RWPE2 (cell line): Measurements from ENCODE around the gene IGFLR1.
A peak's percentile ranks its signal among the peaks of the same experiment; 100 is the strongest.

Source experiments
- ATAC-seq: fragments of 200-7000 bp; cut with Tn5 transposase; 3 replicates; pipeline ENCODE4 v1.9.1; 2021; ENCODE audit warnings: low read depth
- DNase-seq: peaks from one replicate; pipeline ENCODE4 v3.0.0-alpha.2; 2020; ENCODE audit warnings: low spot score
- H3K27ac ChIP-seq: fragments of 450-650 bp; 2 replicates; pipeline ENCODE4 v1.5.1; 2017; ENCODE audit warnings: mild to moderate bottlenecking; ENCODE audit not compliant: poor library complexity, severe bottlenecking
- H3K27me3 ChIP-seq: fragments of 250-450 bp; sonication (Bioruptor Pico); 2 replicates; pipeline ENCODE4 v1.5.1; 2021; ENCODE audit warnings: mild to moderate bottlenecking, moderate library complexity; ENCODE audit not compliant: insufficient read depth, poor library complexity, severe bottlenecking
- H3K36me3 ChIP-seq: fragments of 250-450 bp; sonication (Bioruptor Pico); 2 replicates; pipeline ENCODE4 v1.5.1; 2020; ENCODE audit warnings: low read depth, mild to moderate bottlenecking, moderate library complexity
- H3K4me1 ChIP-seq: fragments of 250-450 bp; sonication (Bioruptor Pico); 2 replicates; pipeline ENCODE4 v1.5.1; 2021; ENCODE audit warnings: mild to moderate bottlenecking, moderate library complexity; ENCODE audit not compliant: insufficient read depth, poor library complexity, severe bottlenecking
- H3K4me3 ChIP-seq: fragments of 250-450 bp; sonication (Bioruptor Pico); 2 replicates; pipeline ENCODE4 v1.5.1; 2021; ENCODE audit warnings: mild to moderate bottlenecking, moderate library complexity; ENCODE audit not compliant: severe bottlenecking
- H3K9me3 ChIP-seq: fragments of 250-450 bp; sonication (Bioruptor Pico); 2 replicates; pipeline ENCODE4 v1.5.1; 2021; ENCODE audit warnings: mild to moderate bottlenecking, moderate library complexity; ENCODE audit not compliant: severe bottlenecking
- TF ChIP-seq, protein P1 (sequence below): fragments of 450-650 bp; IDR thresholded peaks from one replicate; pipeline ENCODE4 v1.5.1; 2017; ENCODE audit warnings: mild to moderate bottlenecking, moderate library complexity; ENCODE audit not compliant: poor library complexity, severe bottlenecking

IGFLR1 gene

DNA sequence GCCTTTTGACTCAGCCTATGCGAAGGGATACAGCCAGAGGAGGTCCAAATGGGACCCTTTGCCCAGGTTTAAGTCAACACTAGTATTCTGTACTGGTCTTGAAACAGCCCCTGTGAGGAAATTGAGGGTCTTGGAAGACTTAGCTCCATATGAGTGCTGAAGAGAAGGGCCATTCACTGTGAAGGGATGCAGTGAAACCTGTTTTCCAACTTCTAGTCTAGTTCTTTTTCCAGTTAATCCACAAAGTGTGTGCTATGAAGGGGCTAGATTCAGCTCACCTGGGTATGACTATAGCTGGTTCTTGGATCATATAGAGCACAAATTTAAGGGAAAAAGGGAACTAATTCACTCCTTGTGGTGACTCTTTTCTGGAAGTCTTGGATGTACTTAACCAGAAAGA is 33.9 kb downstream of the IGFLR1 start:
- ATAC-seq (no peak), DNase-seq (no peak)
- no peak overlapping the region for H3K4me3 ChIP-seq
- H3K27ac ChIP-seq: no peak overlapping the region
- TF ChIP-seq, protein P1, sequence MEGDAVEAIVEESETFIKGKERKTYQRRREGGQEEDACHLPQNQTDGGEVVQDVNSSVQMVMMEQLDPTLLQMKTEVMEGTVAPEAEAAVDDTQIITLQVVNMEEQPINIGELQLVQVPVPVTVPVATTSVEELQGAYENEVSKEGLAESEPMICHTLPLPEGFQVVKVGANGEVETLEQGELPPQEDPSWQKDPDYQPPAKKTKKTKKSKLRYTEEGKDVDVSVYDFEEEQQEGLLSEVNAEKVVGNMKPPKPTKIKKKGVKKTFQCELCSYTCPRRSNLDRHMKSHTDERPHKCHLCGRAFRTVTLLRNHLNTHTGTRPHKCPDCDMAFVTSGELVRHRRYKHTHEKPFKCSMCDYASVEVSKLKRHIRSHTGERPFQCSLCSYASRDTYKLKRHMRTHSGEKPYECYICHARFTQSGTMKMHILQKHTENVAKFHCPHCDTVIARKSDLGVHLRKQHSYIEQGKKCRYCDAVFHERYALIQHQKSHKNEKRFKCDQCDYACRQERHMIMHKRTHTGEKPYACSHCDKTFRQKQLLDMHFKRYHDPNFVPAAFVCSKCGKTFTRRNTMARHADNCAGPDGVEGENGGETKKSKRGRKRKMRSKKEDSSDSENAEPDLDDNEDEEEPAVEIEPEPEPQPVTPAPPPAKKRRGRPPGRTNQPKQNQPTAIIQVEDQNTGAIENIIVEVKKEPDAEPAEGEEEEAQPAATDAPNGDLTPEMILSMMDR: no peak
- no peaks in the 10 kb centered on the region for H3K4me1 ChIP-seq
- H3K9me3 ChIP-seq: no peaks in the 10 kb centered on the region
- H3K27me3 ChIP-seq: no peaks in the 10 kb centered on the region
- no peaks in the 10 kb centered on the region for H3K36me3 ChIP-seq

- Histone ChIP-seq H3K4me3 (no peak within 1 kb of the TSS), H3K27ac (no peak within 1 kb of the TSS), H3K4me1 (no peaks in the 10 kb centered on the region), H3K36me3 (no peaks in the 10 kb centered on the region), H3K9me3 (no peaks in the 10 kb centered on the region), H3K27me3 (no peaks in the 10 kb centered on the region)
- no peak for DNase-seq
- TF ChIP-seq, protein P1: no peak
- ATAC-seq: peak; percentile 26; the same call in 1 of the 3 replicates
Observed at GRCh38 chr19:35704218-35704617, 38.0 kb downstream of the IGFLR1 start, which contains the start of gene ZBTB32. Gene ZBTB32, plus strand, starts transcription at chr19:35704558. Its CDS starts 10,069 bp downstream, at chr19:35714627.

GRCh38 chr19:35703343-35703742 is 38.9 kb downstream of the IGFLR1 start:
- ATAC-seq (no peak), DNase-seq (no peak)
- Histone ChIP-seq H3K27ac (no peak overlapping the region), H3K4me3 (no peak overlapping the region), H3K36me3 (no peaks in the 10 kb centered on the region), H3K27me3 (no peaks in the 10 kb centered on the region), H3K9me3 (no peaks in the 10 kb centered on the region), H3K4me1 (no peaks in the 10 kb centered on the region)
- TF ChIP-seq, protein P1: no peak

GRCh38 chr19:35702223-35703012 is 39.8 kb downstream of the IGFLR1 start:
- Histone ChIP-seq H3K27me3 (no peaks in the 10 kb centered on the region), H3K4me1 (no peaks in the 10 kb centered on the region), H3K4me3 (peak overlapping the region; percentile 49), H3K27ac (no peak overlapping the region), H3K36me3 (no peaks in the 10 kb centered on the region), H3K9me3 (no peaks in the 10 kb centered on the region)
- DNase-seq (peak; percentile 95), ATAC-seq (peak; percentile 99)
- TF ChIP-seq, protein P1: no peak

DNA sequence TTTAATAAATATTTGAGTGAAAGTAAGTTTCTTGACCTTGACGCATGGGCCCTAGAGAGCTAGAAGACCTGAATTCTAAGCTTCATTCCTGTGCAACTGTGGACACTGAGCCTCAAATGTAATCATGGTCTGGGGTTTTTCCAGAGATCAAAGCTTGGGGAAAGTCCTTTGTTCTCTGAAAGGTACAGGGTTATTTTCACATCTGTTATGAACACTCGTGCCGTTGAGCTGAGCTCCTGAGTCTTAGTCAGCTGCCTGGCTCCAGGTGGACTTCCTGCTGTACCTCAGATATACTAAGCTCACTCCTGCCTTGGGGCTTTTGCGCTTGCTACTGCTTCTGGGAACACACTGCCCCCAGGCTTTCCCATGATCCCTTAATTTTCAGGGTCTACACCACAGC is 45.4 kb downstream of the IGFLR1 start:
- no peak for DNase-seq
- TF ChIP-seq, protein P1: no peak
- no peaks in the 10 kb centered on the region for H3K27me3 ChIP-seq
- ATAC-seq: no peak
- no peaks in the 10 kb centered on the region for H3K9me3 ChIP-seq
- H3K4me1 ChIP-seq: no peaks in the 10 kb centered on the region
- no peak overlapping the region for H3K4me3 ChIP-seq
- no peaks in the 10 kb centered on the region for H3K36me3 ChIP-seq
- no peak overlapping the region for H3K27ac ChIP-seq
